HG02973 (cell line): ENCODE results near the gene KIFC3.
"Not testable (repeated sequence)": the region's sequence is repeated elsewhere in the genome, so short reads cannot be mapped to it uniquely, and the experiment has no call there.

Source experiments
- ATAC-seq: cut with Tn5 transposase; IDR thresholded peaks from one replicate; pipeline ENCODE4 v1.9.1; 2021; ENCODE audit warnings: moderate library complexity; ENCODE audit not compliant: unreplicated experiment

KIFC3 gene

GRCh38 chr16:57805176-57805575, 2.9 kb upstream of the KIFC3 start:
- no peak for ATAC-seq

- ATAC-seq, result no peak
These were observed 2.0 kb upstream of the KIFC3 start for GRCh38 chr16:57804111-57804837.

GRCh38 chr16:57803134-57803990, 1.1 kb upstream of the KIFC3 start:
- ATAC-seq, result no peak

- ATAC-seq, result no peak
These were observed 416 bp downstream of the KIFC3 start for GRCh38 chr16:57801809-57802340.

- no peak for ATAC-seq
These were observed 1.0 kb downstream of the KIFC3 start for GRCh38 chr16:57801098-57801808.

- ATAC-seq, result no peak
These were observed 1.8 kb downstream of the KIFC3 start for GRCh38 chr16:57800200-57801097.

GRCh38 chr16:57799600-57800199, 2.6 kb downstream of the KIFC3 start:
- ATAC-seq, result no peak

GRCh38 chr16:57798953-57799599, 3.2 kb downstream of the KIFC3 start:
- ATAC-seq, result no peak

GRCh38 chr16:57798267-57798810, 4.0 kb downstream of the KIFC3 start:
- ATAC-seq, result no peak

- no peak for ATAC-seq
These were observed 4.6 kb downstream of the KIFC3 start for GRCh38 chr16:57797526-57798266.

GRCh38 chr16:57797216-57797525, 5.1 kb downstream of the KIFC3 start:
- no peak for ATAC-seq

- not testable (repeated sequence) for ATAC-seq
These were observed 6.3 kb downstream of the KIFC3 start for GRCh38 chr16:57796014-57796413.

GRCh38 chr16:57795431-57795878, 6.8 kb downstream of the KIFC3 start:
- ATAC-seq, result no peak

- no peak for ATAC-seq
These were observed 7.4 kb downstream of the KIFC3 start for GRCh38 chr16:57794849-57795430.

- no peak for ATAC-seq
These were observed 10.3 kb downstream of the KIFC3 start for GRCh38 chr16:57791893-57792461.

GRCh38 chr16:57791195-57791892, 10.9 kb downstream of the KIFC3 start:
- no peak for ATAC-seq

- no peak for ATAC-seq
These were observed 13.3 kb downstream of the KIFC3 start for GRCh38 chr16:57788951-57789350.
